Measurements from ENCODE around the gene MRPL57.
"Not testable (repeated sequence)": the region's sequence is repeated elsewhere in the genome, so short reads cannot be mapped to it uniquely, and the experiment has no call there.

The MRPL57 gene

DNA sequence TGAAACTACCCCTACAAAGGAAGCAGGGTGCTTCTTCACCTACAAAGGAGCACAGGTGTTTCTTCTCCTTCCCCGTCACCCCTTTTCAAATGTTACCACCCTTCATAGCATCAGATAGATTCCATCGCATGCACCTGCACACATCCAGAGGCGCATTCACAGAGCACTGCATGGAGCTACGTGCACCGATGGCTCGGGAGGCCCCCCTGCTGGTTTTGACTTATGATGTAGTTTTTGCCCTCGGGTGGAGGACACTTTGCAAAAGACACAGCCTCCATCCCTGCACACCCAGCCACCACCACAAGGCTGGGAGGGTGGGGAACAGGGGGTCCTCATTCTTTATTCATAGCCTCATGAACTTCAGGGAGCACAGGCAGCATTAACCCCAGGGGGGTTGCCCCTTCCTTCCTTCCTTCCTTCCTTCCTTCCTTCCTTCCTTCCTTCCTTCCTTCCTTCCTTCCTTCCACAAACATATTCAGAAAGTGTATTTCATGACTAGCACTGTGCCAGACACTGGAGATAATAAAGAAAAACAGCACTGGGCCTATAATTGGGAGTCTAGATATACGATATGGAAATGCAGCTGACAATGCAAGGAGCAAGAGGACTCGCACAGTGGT, 21.3 kb downstream of the MRPL57 start:
- DNase-seq = not testable (repeated sequence)

GRCh38 chr13:21198391-21198790, 21.9 kb downstream of the MRPL57 start:
- DNase-seq = not testable (repeated sequence)

- DNase-seq = not testable (repeated sequence)
Observed at GRCh38 chr13:21201456-21202190, 25.2 kb downstream of the MRPL57 start.

GRCh38 chr13:21202767-21203531, 26.5 kb downstream of the MRPL57 start:
- no peak for DNase-seq

DNA sequence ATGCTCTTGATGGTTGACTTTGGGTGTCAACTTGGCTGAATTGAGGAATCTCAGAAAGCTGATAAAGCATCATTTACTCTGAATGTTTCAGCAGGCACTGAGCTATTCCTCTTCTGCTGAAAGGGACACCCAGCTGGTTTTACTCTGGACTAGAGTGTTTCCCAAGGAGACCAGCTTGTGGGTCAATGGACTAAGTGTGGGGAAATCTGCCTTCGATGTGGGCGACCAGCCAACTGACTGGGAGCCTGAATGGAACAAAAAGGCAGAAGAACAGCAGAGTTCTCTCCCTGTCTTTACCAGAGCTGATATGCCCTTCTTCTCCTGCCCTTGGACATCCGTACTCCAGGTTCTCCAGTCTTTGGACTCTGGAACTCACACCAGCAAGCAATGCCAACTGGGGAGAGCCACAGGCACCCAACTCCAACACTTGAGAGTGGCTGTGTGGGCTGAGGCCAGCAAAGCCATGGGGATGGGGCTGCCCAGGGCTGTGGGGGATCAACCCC, 32.2 kb downstream of the MRPL57 start:
- no peak for DNase-seq

DNA sequence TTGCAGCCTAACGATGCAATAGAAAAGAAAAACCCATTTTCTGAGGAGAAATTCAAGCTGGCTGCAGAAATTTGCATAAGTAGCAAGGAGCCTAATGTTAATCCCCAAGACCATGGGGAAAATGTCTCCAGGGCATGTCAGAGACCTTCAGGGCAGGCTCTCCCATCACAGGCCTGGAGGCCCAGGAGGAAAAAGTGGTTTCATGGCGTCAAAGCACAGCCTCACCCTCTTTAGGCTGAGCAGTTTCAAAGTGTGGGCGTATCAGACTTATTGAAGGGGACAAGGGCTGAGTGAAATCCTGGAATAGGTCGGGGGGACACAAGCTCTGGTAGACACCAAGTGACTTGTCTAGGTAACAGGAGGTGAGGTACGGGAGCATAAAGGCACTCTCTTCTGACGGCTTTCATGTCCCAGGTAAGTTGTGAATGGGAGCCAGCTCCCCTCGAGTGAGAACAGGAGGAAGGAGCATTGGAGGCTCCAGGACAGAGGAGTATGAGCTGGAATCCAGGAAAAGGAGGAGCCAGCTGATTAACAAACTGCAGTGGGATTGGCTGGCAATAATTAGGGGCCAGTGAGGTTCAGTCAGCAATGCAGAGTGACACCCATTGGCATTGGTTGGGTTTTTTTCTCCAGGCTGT, 35.8 kb downstream of the MRPL57 start:
- DNase-seq = no peak

GRCh38 chr13:21215419-21215818, 39.0 kb downstream of the MRPL57 start:
- not testable (repeated sequence) for DNase-seq

- no peak for DNase-seq
Observed at GRCh38 chr13:21216332-21216731, 39.9 kb downstream of the MRPL57 start.

DNA sequence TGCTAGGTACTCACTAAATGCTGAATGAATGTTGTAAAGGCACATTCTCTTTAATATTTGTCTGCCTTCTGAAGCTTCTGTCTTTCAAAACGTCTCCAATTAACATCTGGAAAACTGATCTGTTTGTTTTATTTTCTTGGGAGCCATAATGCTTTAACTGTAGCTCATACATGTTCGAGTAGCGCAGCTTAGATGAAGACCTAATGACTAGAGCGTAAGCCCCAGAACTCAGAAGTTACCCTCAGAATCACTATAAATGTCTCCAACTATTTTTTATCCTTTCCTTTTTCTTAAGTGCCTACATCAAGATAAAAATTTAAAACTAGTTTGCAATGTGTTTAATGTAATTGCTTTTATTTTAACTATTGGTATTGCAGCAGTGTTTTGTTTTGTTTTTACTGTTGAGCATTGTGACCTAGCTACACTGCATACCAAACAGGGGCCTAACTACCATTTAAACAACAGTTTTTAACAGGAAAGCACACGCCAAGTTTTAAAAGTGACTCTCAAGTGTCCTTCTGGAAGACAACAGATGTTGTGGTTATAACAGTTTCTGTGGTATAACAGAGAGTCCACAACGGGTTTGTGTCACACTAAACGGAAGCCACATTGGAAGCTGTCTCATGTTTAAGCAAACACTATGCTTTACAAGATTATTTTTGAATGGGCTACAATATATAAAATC, 42.0 kb downstream of the MRPL57 start:
- DNase-seq = no peak

DNA sequence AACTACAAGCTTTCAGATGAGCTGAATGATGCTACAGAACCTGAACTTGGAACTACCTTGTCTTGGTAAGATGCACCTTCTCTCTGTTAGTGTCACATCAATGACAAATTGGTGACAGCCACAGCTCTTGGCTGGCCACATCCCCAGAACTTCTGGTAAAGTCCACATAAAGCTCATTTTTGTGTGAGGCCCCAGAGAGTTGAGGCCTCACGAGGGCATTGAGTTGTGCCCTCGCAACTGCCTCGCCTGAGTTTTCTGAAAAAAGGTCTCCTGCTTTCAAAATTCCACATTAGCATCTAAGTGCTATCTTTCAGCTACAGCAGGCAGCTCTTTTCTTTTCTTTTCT, 42.6 kb downstream of the MRPL57 start:
- no peak for DNase-seq

DNA sequence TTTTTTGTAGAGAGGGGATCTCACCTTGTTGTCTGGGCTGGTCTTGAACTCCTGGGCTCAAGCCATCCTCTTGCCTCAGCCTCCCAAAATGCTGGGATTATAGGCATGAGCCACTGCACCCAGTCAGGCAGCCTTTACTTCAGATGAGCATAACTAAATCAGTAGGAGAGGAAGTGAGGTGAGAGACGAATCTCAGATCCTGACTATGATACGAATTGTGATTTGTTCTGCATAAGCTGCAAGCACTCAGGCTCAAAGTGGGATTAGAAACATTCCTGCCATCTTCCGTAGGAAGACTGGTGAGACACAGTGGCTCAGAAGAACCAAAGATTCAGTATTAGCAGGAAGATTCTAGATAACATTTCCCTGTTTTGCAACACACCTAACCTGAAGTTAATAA, 43.3 kb downstream of the MRPL57 start:
- not testable (repeated sequence) for DNase-seq

DNA sequence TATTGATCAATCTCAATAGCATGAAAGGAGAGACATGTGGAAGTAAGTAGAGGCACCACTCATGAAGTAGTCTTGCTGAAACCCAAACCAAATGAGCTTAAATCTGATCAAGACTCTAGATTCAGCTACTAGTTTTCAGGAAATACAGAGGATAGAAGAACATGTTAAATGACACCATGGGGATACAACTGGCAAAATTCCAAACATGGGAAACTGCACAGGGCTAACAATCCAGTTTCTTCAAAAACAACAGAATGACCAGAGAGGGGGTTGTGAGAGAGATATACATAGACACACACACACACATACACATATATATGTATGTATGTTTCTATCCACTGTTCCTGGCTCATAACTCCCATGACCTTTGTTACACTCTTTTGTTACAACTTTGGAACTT, 44.8 kb downstream of the MRPL57 start:
- no peak for DNase-seq

DNA sequence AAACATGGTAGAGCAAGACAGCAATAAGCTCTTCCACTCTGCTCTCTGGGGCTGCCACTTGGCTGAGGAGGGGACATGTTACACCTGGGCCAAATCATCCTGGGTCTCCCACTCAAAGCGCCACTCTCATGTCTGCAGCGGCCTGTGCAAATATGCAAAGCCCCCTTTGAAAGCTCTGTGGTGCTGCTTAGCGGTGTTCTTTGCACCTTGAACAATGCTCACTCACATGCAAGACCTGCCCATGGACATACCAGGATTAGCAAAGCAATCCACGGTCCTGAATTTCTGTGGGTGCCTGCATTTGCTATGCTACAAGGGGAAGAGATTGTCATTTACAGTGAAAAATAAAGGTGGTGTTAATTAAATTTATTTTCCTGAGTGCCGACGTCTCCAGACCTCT, 48.6 kb downstream of the MRPL57 start:
- DNase-seq = no peak

DNA sequence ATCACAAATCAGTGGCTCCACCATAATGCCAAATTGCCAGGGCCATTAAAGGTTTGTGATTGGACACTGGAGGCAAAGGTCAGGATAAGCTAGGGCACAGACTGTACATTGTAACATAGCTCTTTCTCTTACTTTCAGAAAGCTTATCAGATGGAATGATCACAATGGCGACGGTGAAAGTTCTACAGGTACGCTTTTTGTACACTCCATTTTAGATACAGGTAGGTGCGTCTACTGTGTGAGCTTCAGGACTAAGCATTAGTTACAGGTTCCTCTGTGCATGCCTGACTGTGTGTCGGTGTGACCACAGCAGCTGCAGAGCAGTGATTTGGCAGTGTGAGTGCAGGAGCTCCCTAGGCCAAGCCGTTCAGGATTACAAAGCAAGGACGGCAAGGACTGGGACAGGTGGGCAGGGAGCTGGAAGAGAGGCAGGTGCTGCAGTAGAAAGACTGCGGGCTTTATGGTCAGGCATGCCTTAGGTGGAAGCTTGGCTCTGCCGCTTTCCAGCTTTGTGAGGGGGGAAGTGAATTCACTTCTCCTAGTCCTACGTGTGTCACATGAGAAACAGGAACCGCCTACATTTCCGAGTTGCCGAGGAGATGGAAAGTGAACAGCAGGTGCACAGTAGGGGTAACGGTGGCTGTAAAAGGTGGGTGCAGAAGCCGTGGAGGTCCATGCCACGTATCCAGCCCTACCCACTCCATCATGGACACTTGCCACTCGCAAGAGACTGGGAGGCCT, 49.6 kb downstream of the MRPL57 start:
- no peak for DNase-seq

GRCh38 chr13:21227917-21228316, 51.5 kb downstream of the MRPL57 start:
- no peak for DNase-seq
